Measurements from ENCODE around the gene MAPK8.

The MAPK8 gene

GRCh38 chr10:48451969-48452878 is 145.7 kb downstream of the MAPK8 start:
- DNase-seq, result no peak

- no peak for DNase-seq
Observed at GRCh38 chr10:48452879-48453412, 146.5 kb downstream of the MAPK8 start.

GRCh38 chr10:48453451-48454301 is 147.2 kb downstream of the MAPK8 start:
- DNase-seq, result no peak

DNA sequence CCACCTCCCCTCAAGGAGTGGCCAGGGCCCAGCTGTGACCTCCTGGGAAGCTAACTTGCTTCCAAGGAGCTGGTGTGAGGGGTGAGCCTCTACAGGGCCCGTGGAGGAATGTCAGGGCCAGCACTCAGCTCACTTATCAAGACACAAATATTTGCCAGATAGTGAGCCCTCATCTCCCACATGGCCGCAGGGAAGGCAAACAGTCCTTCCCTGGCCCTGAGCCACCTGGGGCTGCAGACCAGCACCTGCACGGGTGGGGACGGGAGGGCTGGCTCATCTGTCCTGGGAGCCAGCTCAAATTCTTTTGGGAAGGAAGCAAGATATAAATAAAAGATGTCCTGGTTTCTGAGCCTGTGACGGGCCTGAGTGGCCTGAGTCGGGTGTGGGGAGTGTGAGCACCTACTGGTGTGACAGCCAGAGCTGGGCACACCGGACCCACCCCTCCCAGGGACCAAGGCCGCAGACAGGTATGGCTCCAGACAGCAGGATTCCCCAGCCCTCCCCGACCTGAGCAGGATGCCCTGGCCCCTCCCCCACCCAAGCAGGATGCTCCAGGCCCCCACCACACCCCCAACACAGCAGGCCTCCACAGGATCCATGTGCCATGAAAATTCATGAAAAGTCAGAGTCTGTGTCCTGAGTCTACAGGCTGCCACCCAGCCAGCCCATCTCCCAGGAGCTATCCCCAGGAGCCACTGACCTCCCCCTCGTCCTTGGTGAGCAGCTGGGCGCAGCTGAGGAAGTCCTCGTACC is 148.0 kb downstream of the MAPK8 start:
- no peak for DNase-seq

GRCh38 chr10:48455055-48455391 is 148.5 kb downstream of the MAPK8 start:
- DNase-seq, result no peak

DNA sequence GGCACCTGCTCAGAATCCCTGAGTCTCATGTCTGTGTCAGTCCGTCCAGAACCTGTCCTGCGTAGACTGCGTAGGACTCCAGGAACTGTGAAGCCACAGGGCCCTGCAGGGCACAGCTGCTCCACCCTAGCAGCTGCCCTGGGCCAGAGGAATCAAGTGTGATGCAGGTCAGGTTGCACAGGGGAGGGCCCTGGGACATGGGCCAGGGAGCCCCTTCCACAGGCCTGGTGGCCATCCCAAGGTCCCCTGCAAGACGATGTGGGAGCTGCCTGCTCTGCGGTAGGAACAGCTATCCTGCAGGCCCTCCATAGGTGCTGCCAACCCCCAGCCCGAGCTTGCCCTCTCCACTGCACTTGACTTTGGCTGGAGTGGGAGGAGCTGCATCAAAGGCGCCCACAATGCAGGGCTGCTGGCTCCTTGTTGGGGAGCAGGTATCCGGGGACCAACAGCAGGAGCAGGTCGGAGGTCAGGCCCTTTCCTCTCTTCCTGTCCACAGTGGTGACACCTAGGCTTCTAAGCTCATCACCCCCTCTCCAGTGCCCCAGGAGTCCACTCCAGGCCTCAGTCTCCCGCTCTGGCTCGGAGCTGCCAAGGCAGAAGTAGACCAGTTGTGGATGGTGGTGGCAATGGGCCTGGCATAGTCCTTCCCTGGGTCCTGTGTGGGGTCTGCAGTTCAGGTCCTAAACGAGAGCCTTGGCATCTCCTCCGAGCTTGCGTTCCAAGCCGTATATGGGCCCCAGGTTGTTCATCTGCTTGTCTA is 149.1 kb downstream of the MAPK8 start:
- DNase-seq, result no peak

DNA sequence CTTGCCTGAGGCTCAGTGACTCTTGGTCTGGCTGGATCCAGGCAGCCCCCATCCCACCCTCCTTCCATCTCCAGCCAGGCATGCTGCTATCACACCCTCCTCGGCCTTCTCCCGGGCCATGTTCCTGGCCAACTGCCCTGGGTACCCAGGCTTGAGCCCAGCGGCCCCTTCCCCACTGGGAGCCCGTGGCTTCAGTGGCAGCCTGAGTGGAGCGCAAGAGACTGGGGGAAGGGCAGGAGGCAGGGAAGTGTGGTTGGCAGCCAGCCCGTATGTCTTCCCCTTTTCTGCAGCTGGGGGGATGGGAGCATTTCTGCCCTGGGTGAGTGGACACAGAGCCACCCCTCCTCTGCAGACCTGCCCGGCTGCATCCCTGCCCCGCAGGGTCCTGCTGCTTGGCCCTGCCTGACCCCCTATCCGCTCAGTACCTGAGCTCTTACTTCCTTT is 149.9 kb downstream of the MAPK8 start:
- peak in 1 of 3 experiments; percentile 22 for DNase-seq

DNA sequence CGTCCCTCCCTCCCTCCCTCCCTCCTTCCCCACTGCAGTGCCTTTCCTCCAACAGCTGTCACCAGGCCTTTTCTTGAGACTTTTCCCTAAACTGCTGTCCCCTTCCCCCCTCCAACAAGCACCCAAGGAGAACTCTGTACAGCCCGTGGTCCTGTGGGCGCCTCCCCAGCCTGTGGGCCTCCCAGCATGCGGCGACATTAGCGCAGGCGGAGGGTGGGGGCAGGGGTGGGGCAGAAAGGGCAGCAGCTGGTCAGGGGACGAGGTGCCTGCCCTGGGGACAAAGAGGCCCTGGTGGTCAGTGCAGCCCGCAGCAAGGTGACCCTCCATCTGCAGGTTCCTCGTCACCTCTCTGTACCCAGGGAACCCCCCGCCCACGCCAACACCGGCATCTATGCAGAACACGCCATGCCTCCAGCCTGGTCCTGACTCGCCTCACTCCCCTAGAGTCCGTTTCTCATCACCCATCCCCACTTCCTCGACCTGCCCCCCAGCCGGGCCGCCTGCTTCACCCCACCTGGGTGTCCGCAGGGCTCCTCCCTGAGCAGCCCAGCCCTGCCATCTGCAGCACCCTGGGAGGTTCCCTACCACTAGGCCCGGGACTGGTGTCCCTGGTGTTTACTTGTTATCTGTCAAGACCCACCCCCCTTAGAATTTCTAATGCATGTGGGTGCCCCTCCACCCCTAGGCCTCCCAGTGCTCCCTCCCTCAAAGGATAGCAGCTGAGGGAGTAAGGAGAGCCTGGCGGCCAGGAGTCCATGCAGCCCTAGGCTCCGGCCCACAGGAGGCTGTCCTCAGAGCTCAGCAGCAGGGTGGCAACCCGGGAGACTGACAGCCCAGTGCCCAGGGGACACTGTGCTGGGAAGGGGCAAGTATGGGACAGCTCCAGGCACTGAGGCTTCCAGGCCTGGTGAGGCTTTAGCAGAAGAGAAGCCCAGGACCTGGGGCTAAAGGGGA is 150.6 kb downstream of the MAPK8 start:
- DNase-seq, result no peak

DNA sequence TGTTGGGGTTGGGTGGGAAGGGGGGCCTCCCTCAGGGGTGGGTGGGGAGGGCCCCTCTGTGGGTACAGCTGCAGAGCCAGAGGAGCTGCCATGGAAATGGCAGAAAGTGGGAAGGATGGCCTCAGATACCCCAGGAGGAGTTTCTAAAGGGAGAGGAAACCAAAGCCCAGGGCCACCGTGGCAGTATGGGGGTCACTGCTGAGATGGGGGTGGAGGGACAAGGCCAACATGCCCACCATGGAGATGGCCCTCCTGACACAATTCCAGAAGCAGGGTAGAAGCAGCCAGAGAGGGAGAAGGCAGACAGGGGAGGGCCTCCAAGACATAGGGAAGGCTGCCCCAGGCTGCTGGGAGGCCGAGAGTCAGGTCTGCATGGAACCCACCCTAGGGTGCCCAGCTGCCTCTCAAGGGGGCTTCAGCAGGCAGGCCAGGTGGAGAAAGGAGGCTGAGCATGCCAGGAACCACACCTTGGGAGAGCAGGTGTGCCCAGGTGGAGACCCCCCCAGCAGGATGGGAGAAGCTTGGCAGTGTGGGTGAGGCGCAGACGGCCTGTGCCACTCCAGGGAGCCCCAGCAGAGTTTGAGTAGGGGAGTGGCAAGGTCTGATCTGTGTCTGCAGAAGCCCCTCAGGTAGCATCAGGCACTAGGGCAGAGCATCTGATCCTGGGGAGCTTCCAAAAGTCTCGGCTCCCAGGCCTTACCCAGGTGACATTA is 151.6 kb downstream of the MAPK8 start:
- no peak for DNase-seq

DNA sequence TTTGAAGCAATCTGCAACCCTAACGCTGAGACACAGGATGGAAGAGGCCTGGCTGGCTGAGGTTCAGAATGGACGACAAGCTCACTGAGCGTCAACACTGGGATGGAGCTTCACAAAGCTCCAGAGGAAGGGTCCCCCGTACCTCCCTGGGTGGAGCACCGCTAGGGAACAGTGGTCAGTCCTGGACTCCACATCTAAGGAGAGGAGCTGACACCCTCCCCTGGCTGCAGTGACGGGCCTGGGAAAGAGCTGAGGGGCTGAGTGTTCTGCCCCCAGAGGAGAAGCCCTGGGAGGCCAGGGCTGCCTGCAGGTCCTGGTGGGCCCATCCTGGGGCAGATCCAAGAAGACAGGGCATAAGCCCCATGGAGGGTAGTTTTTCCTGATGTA is 152.2 kb downstream of the MAPK8 start:
- no peak for DNase-seq

DNA sequence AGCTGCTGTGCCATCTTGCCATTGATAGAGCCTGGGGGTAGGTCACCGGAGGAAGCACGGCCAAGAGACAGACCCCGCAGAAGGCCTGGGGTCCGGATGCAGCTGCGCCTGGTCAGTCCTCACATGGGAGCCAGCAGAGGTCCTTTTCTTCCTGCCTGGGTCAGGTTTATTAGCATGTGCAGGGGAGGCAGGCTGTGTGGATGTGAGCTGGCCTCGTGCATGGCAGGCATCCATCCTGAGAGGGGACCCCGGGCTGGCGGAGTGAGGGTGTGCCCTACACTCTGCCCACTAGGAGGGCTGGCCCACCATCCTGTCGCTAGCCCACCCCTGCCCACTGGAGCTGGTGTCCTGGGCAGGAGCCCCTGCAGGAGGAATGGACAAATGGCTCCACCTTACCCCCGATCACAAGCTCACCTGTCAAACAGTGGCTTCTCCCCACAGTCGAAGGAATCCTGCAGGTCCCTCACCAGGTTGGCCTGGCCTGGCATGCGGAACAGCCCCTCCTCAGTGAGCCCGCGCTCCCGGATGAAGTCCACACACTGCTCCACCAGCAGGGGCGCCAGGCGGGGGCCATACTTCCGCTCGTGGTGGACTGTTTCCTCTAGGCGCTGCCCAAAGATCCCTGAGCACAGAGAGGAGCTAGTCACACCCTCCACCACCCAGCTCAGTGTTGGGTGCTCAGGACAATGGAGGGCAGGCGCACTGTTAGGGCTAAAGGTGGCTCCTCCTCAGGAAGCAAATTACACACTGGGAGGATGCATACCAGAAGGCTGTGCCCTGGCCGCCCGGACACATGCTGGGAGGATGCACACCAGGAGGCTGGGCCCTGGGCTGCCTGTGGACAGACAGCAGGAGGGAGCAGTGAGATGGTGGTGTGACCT is 153.0 kb downstream of the MAPK8 start:
- DNase-seq, result no peak

DNA sequence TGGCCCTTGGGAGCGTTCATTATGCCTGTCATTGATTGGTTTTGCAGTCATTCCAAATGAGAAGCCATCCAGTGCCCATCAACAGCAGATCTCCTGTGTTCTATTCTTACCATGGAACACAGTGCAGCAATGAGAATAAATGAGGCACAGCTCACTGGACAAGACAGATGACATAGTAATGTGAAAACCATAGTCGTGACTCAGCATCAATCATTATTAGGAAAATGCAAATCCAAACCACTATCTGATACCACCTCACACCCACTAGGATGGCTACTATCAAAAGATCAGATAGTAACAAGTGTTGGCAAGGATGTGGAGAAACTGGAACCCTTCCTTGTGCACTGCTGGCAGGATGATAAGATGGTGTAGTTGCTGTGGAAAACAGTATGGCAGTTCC is 153.7 kb downstream of the MAPK8 start:
- DNase-seq, result no peak

DNA sequence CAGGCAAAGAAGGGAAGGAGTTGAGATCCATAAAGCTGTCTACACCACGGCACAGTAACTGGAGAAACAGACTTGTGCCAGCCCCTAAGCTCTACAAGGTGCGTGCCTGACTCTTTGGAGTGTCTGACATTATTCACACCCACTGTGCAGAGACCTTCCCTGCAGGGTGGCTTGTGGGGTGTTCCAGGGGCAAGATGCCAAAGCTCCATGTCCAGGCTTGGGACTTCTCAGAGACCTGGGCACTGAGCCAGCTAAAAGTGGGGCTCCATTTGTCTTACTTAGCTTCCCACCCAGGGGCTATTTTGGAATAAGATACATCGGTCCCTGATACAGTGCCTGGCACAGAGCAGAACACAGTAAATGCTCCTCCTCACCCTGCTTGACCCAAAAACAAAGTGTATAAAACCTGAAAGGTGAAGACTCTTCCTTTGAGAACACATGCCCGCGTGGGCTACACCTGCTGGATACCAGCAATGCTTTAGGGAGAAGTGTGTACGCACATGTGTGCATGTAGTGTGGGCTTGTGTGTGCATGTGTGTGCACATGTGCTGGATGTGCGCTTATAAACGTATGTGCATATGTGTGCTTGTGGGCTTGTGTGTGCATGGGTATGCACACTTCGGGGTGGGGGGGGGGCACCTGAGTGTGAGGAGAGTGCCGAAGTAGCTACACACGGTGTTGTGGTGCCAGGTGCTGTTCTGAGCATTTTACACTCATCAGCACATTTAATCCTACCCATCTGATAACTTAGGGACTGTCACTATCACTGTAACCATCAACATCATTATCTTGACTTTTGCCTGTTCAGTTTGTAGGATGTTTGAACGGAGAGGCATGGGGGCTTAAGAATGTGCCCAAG is 155.4 kb downstream of the MAPK8 start:
- no peak for DNase-seq

DNA sequence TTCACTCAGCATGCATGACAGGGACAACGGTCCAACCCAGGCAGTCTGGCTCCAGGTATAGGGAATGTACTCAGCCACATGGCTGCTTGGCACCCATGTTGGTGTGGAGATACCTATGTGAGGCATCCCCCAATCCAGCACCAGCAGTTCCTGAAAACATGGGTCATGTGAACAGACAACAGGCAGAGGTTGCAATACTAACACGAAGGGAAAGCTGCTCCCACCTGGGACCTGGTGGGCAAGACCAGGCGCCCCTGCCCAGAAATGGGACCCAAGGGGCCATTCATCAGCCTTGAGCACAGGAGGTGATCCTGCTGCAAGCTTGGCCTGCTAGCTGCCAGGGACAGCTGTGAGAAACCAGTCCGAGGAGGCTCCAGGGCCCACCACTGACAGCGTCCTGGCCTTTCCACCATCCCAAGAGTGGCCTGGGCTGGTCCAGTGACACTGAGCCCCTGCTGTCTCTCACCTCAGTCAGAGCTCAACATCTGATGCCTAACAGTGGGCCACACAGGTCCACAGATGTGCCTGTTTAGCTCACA is 156.1 kb downstream of the MAPK8 start:
- DNase-seq, result no peak

GRCh38 chr10:48463318-48464003 is 157.0 kb downstream of the MAPK8 start:
- no peak for DNase-seq

GRCh38 chr10:48464121-48464870 is 157.8 kb downstream of the MAPK8 start:
- DNase-seq, result no peak
